PC-9 (cell line): ENCODE measurements around the gene INSR. TPM values are rescaled to one million over a fixed set of nuclear protein-coding genes. Genes with fewer than 3 reads are reported as not detected.
A peak's percentile ranks its signal among the peaks of the same experiment; 100 is the strongest.

Source experiments
- BruUV-seq: library from RNA; stranded (reverse); fragments of 400-500 nt; replicated peaks from 2 replicates; lab custom pipeline; 2021; lab: Mats Ljungman, UMichigan
- CTCF ChIA-PET: fragments of 300-600 bp; sonication (Branson Sonifier 250); formaldehyde crosslinking; loops from one replicate; lab custom pipeline; 2022; ENCODE audit warnings: antibody characterized with exemption; lab: Charles Lee
- POLR2A ChIA-PET: fragments of 300-600 bp; sonication (Branson Sonifier 250); formaldehyde crosslinking; loops from one replicate; lab custom pipeline; 2022; ENCODE audit warnings: antibody characterized with exemption; ENCODE audit not compliant: unreplicated experiment; lab: Charles Lee
- DNase-seq, 2 experiments: peaks; one replicate each; pipeline versions ENCODE4 v3.0.0 to v3.0.0-alpha.2; 2015 to 2022; ENCODE audit warnings: mixed read lengths in 1 of 2
- H2AFZ ChIP-seq: fragments of 200-600 bp; sonication (generic); 2 replicates; pipeline ENCODE4 v1.8.1; 2017; ENCODE audit warnings: antibody characterized with exemption
- H3F3A ChIP-seq: fragments of 200-600 bp; sonication (generic); 2 replicates; pipeline ENCODE4 v1.8.1; 2017; ENCODE audit warnings: antibody characterized with exemption, mild to moderate bottlenecking, low read depth; ENCODE audit not compliant: insufficient read depth
- H3K27ac ChIP-seq: fragments of 200-600 bp; sonication (generic); 2 replicates; pipeline ENCODE4 v1.6.1; 2016; ENCODE audit warnings: mixed run types
- H3K27me3 ChIP-seq: fragments of 200-600 bp; sonication (generic); 2 replicates; pipeline ENCODE4 v1.6.1; 2016; ENCODE audit warnings: low read depth, mixed run types; ENCODE audit not compliant: insufficient read depth
- H3K36me3 ChIP-seq: fragments of 200-600 bp; sonication (generic); 2 replicates; pipeline ENCODE4 v1.6.1; 2016; ENCODE audit warnings: low read depth, mixed run types
- H3K4me1 ChIP-seq: fragments of 200-600 bp; sonication (generic); replicated peaks from 2 replicates; pipeline ENCODE4 v1.6.1; 2016; ENCODE audit warnings: mixed run types; ENCODE audit not compliant: insufficient read depth
- H3K4me2 ChIP-seq: fragments of 200-600 bp; sonication (generic); 2 replicates; pipeline ENCODE4 v1.6.1; 2017; ENCODE audit warnings: mixed run types
- H3K4me3 ChIP-seq: fragments of 200-600 bp; sonication (generic); 2 replicates; pipeline ENCODE4 v1.6.1; 2016; ENCODE audit warnings: mixed run types
- H3K79me2 ChIP-seq: fragments of 200-600 bp; sonication (generic); 2 replicates; pipeline ENCODE4 v1.6.1; 2017; ENCODE audit warnings: low read depth, mixed run types
- H3K9me2 ChIP-seq: fragments of 200-600 bp; sonication (generic); 2 replicates; pipeline ENCODE4 v1.8.1; 2017; ENCODE audit warnings: mild to moderate bottlenecking; ENCODE audit not compliant: insufficient read depth
- H3K9me3 ChIP-seq: fragments of 200-600 bp; sonication (generic); 2 replicates; pipeline ENCODE4 v1.8.1; 2016; ENCODE audit warnings: low read depth; ENCODE audit not compliant: insufficient read depth
- H4K20me1 ChIP-seq: fragments of 200-600 bp; sonication (generic); 2 replicates; pipeline ENCODE4 v1.8.1; 2017; ENCODE audit not compliant: insufficient read depth
- CTCF ChIP-seq: fragments of 200-600 bp; sonication (generic); conservative IDR thresholded peaks from 2 replicates; pipeline ENCODE4 v1.6.1; 2017; ENCODE audit warnings: mixed run types, antibody characterized with exemption, mild to moderate bottlenecking, moderate library complexity
- EZH2 ChIP-seq: fragments of 200-600 bp; sonication (generic); IDR thresholded peaks from 2 replicates; pipeline ENCODE4 v1.8.0; 2017; ENCODE audit warnings: antibody characterized with exemption, low read depth
- intact Hi-C: fragments of 100-400 bp; cut with micrococcal nuclease; formaldehyde crosslinking; loops from one replicate; pipeline ENCODE4 v1.10.0; 2022; ENCODE audit not compliant: unreplicated experiment
- total RNA-seq: library from RNA; stranded (reverse); gene quantifications from 2 replicates; pipeline ENCODE4 v1.2.3, GENCODE V29; 2021

The INSR gene
- total RNA-seq, 1 experiment from 2014 or later: 9.3 TPM

- intact Hi-C loops: no loop called here
- BruUV-seq: no TSS peak
- Histone ChIP-seq H4K20me1 (no peaks in the 10 kb centered on the region), H3K4me2 (no peak overlapping the region), H3F3A (no peaks in the 10 kb centered on the region), H3K9me3 (no peaks in the 10 kb centered on the region), H3K36me3 (no peaks in the 10 kb centered on the region), H3K79me2 (no peaks in the 10 kb centered on the region), H3K27ac (no peak overlapping the region), H3K4me1 (peaks cover 16% of the 10 kb centered on the region), H3K27me3 (no peaks in the 10 kb centered on the region), H2AFZ (no peak overlapping the region), H3K4me3 (no peak overlapping the region), H3K9me2 (no peaks in the 10 kb centered on the region)
- ChIA-PET POLR2A (no interaction called here), CTCF (no interaction called here)
- TF ChIP-seq CTCF (no peak), EZH2 (no peak)
- no peak for DNase-seq
These were observed 34.1 kb downstream of the INSR start for GRCh38 chr19:7260161-7260560.

GRCh38 chr19:7258840-7259395 lies 35.3 kb downstream of the INSR start:
- H3K36me3 ChIP-seq: no peaks in the 10 kb centered on the region
- no peak for TF ChIP-seq CTCF
- no peak for TF ChIP-seq EZH2
- H4K20me1 ChIP-seq: no peaks in the 10 kb centered on the region
- no peaks in the 10 kb centered on the region for H3K9me2 ChIP-seq
- no peaks in the 10 kb centered on the region for H3K27me3 ChIP-seq
- peaks cover 20% of the 10 kb centered on the region for H3K4me1 ChIP-seq
- no peaks in the 10 kb centered on the region for H3K79me2 ChIP-seq
- no TSS peak for BruUV-seq
- H3F3A ChIP-seq: peaks cover 3% of the 10 kb centered on the region; the same call in 1 of the 2 replicates
- no peak overlapping the region for H3K27ac ChIP-seq
- H3K4me2 ChIP-seq: no peak overlapping the region
- ChIA-PET CTCF (interaction anchor here (0.6 kb wide), 1 partner anchor 79 kb away, joined by 3 read pairs; no protein-coding TSS in a partner anchor), POLR2A (no interaction called here)
- H3K9me3 ChIP-seq: no peaks in the 10 kb centered on the region
- DNase-seq: no peak
- intact Hi-C loops: no loop called here
- H3K4me3 ChIP-seq: no peak overlapping the region
- H2AFZ ChIP-seq: no peak overlapping the region

GRCh38 chr19:7258041-7258839 lies 36.0 kb downstream of the INSR start:
- ChIA-PET CTCF (interaction anchor here (0.6 kb wide), 1 partner anchor 80 kb away, joined by 3 read pairs; no protein-coding TSS in a partner anchor), POLR2A (no interaction called here)
- Histone ChIP-seq H3K4me1 (peaks cover 20% of the 10 kb centered on the region), H3K36me3 (no peaks in the 10 kb centered on the region), H4K20me1 (no peaks in the 10 kb centered on the region), H3F3A (peaks cover 3% of the 10 kb centered on the region; the same call in 1 of the 2 replicates), H3K79me2 (no peaks in the 10 kb centered on the region), H3K9me2 (no peaks in the 10 kb centered on the region), H2AFZ (no peak overlapping the region), H3K27ac (peak overlapping the region; percentile 61), H3K27me3 (no peaks in the 10 kb centered on the region), H3K9me3 (no peaks in the 10 kb centered on the region), H3K4me3 (no peak overlapping the region), H3K4me2 (no peak overlapping the region)
- DNase-seq: no peak
- no peak for TF ChIP-seq CTCF
- no peak for TF ChIP-seq EZH2
- intact Hi-C loops: no loop called here
- BruUV-seq: no TSS peak
